ENCODE results near the gene PSMA6. TPM values are rescaled to one million over a fixed set of nuclear protein-coding genes. Genes with fewer than 3 reads are reported as not detected.

The PSMA6 gene
- total RNA-seq, 1 donor from 2014 or later, result 225 TPM

GRCh38 chr14:35332517-35333263 lies 40.5 kb downstream of the PSMA6 start:
- H3K36me3 ChIP-seq (ENCODE audit: insufficient read depth, low read length), result no peaks in the 10 kb centered on the region
- DNase-seq (ENCODE audit: low read depth) (no peak), FAIRE-seq (no peak)
- no peaks in the 10 kb centered on the region for H3K9me3 Mint-ChIP-seq (ENCODE audit: unreplicated experiment)
- peaks cover 30% of the 10 kb centered on the region for H3K4me1 Mint-ChIP-seq (ENCODE audit: low read depth, unreplicated experiment)
- TF ChIP-seq EZH2 (IDR thresholded peaks at IDR 0.05; ENCODE audit: insufficient read depth, low read length) (no peak), CTCF (IDR thresholded peaks at IDR 0.05; ENCODE audit: insufficient read depth, low read depth, low read length) (no peak)
- H3K79me2 ChIP-seq (ENCODE audit: insufficient read depth, low read length), result no peaks in the 10 kb centered on the region
- peaks cover 8% of the 10 kb centered on the region for H3K4me1 ChIP-seq (ENCODE audit: insufficient read depth, low read length)
- H3K4me3 Mint-ChIP-seq (ENCODE audit: unreplicated experiment), result no peak overlapping the region
- H3K27ac ChIP-seq (ENCODE audit: low read depth, low read length), result no peak overlapping the region
- H3K9ac ChIP-seq (ENCODE audit: low read length), result no peak overlapping the region
- H3K4me2 ChIP-seq (ENCODE audit: low read length), result no peak overlapping the region
- H3K4me3 ChIP-seq (ENCODE audit: insufficient read depth, low read depth, low read length), result no peak overlapping the region
- H4K20me1 ChIP-seq (ENCODE audit: insufficient read depth, low read length), result no peaks in the 10 kb centered on the region
- no peaks in the 10 kb centered on the region for H3K27me3 Mint-ChIP-seq (ENCODE audit: low read depth, unreplicated experiment)
- H3K9me3 ChIP-seq (ENCODE audit: insufficient read depth, low read depth, low read length), result no peaks in the 10 kb centered on the region
- no peaks in the 10 kb centered on the region for H3K27me3 ChIP-seq (ENCODE audit: insufficient read depth, low read length)
- H3K36me3 Mint-ChIP-seq (ENCODE audit: low read depth, unreplicated experiment), result no peaks in the 10 kb centered on the region
- H3K27ac Mint-ChIP-seq (ENCODE audit: unreplicated experiment), result peak overlapping the region; percentile 84
- H2AFZ ChIP-seq (ENCODE audit: low read depth, low read length), result no peak overlapping the region

GRCh38 chr14:35333264-35333730 lies 41.1 kb downstream of the PSMA6 start:
- H3K9me3 Mint-ChIP-seq (ENCODE audit: unreplicated experiment), result no peaks in the 10 kb centered on the region
- no peak overlapping the region for H3K4me2 ChIP-seq (ENCODE audit: low read length)
- H3K4me1 Mint-ChIP-seq (ENCODE audit: low read depth, unreplicated experiment), result peaks cover 30% of the 10 kb centered on the region
- H3K27ac Mint-ChIP-seq (ENCODE audit: unreplicated experiment), result peak overlapping the region; percentile 50
- H3K4me3 Mint-ChIP-seq (ENCODE audit: unreplicated experiment), result no peak overlapping the region
- TF ChIP-seq CTCF (IDR thresholded peaks at IDR 0.05; ENCODE audit: insufficient read depth, low read depth, low read length), result no peak
- no peaks in the 10 kb centered on the region for H4K20me1 ChIP-seq (ENCODE audit: insufficient read depth, low read length)
- no peaks in the 10 kb centered on the region for H3K79me2 ChIP-seq (ENCODE audit: insufficient read depth, low read length)
- H3K4me1 ChIP-seq (ENCODE audit: insufficient read depth, low read length), result peaks cover 8% of the 10 kb centered on the region
- no peak overlapping the region for H3K4me3 ChIP-seq (ENCODE audit: insufficient read depth, low read depth, low read length)
- H3K9me3 ChIP-seq (ENCODE audit: insufficient read depth, low read depth, low read length), result no peaks in the 10 kb centered on the region
- DNase-seq (ENCODE audit: low read depth), result no peak
- H3K27me3 ChIP-seq (ENCODE audit: insufficient read depth, low read length), result no peaks in the 10 kb centered on the region
- H3K27ac ChIP-seq (ENCODE audit: low read depth, low read length), result no peak overlapping the region
- H3K36me3 Mint-ChIP-seq (ENCODE audit: low read depth, unreplicated experiment), result no peaks in the 10 kb centered on the region
- H2AFZ ChIP-seq (ENCODE audit: low read depth, low read length), result no peak overlapping the region
- no peaks in the 10 kb centered on the region for H3K36me3 ChIP-seq (ENCODE audit: insufficient read depth, low read length)
- FAIRE-seq, result no peak
- no peak overlapping the region for H3K9ac ChIP-seq (ENCODE audit: low read length)
- H3K27me3 Mint-ChIP-seq (ENCODE audit: low read depth, unreplicated experiment), result no peaks in the 10 kb centered on the region
